GM21381 (cell line): ENCODE results near the gene FAM216A.
"Not testable (repeated sequence)": the region's sequence is repeated elsewhere in the genome, so short reads cannot be mapped to it uniquely, and the experiment has no call there.

Experiments used
- ATAC-seq: cut with Tn5 transposase; IDR thresholded peaks from one replicate; pipeline ENCODE4 v1.9.1; 2021; ENCODE audit warnings: mild to moderate bottlenecking, moderate library complexity; ENCODE audit not compliant: unreplicated experiment

FAM216A gene, protein sequence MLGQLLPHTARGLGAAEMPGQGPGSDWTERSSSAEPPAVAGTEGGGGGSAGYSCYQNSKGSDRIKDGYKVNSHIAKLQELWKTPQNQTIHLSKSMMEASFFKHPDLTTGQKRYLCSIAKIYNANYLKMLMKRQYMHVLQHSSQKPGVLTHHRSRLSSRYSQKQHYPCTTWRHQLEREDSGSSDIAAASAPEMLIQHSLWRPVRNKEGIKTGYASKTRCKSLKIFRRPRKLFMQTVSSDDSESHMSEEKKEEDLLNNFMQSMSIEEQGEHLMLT

DNA sequence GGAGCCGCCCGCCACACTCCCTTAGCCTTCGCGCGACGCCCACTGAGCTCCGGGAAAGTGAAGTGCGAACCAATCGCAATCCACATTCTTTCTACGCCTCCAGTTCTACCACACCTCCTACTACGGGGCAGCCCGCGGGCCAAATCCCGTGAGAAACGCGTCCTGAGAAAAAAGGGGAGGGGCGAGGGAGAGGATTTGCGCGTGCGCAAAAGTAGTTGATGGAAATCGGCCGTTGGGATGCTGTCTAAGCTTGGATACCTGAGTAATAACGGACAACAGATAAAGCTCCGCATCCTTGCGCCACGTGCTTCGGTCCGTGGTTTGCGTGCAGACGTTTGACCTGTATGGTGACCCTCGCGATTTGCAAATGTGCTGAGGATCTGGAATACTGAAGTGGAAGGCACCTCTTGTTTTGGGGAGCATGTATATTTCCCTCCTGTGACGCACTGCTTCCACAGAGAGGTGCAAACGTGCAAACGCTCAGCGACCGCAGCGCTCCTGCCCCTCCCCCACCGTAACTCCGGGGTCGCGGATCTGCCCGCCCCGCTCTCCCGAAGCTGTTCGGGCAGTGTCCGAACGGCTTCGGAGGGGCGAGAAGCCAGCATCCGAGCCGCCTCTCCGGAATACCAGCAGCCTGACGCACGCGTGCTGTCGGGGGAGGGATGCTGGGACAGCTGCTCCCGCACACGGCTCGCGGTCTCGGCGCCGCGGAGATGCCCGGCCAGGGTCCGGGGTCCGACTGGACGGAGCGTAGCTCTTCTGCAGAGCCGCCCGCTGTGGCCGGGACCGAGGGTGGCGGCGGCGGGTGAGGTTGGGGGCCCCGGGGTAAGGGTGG lies at the start of gene FAM216A, which contains the start of gene GPN3:
Gene FAM216A (plus strand): TSS at position 632 of the 835 bp plus-strand sequence. CDS start 31 bp downstream, at position 663.
Gene GPN3 (minus strand): TSS at position 44 of the 835 bp plus-strand sequence. CDS start 54 bp downstream, outside the sequence.
- peak; percentile 77 for ATAC-seq

DNA sequence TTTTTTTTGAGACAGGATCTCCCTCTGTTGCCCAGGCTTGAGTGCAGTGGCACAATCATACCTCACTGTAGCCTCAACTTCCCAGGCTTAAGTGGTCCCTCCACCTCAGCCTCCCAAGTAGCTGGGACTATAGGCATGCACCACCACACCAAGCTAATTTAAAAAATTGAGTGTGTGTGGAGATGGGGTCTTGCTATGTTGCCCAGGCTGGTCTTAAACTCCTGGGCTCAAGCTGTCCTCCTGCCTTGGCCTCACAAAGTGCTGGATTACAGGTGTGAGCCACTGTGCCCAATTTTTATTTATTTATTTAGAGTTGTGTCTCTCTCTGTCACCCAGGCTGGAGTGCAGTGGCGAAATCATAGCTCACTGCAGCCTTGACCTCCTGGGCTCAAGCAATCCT lies 48.0 kb upstream of the FAM216A start:
- not testable (repeated sequence) for ATAC-seq

DNA sequence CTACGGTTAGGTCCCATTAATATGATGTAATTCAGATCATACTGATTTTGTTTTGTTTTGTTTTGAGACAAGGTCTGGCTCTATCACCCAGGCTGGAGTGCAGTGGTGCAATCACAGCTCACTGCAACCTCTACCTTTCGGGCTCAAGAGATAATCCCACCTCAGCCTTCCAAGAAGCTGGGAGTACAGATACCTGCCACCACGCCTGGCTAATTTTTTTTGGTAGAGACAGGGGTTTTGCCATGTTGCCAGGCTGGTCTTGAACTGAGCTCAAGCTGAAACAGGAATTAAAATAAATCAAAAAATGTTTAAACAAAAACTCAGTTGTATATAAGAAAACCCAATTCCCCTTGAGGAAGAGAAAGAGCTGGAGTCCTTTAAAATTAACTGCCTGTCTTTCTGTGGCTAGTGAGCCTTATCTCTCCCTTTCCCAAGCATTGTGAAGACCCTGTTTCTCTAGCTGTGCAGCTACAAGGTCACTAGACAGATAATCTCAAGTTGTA lies 47.4 kb upstream of the FAM216A start:
- no peak for ATAC-seq

DNA sequence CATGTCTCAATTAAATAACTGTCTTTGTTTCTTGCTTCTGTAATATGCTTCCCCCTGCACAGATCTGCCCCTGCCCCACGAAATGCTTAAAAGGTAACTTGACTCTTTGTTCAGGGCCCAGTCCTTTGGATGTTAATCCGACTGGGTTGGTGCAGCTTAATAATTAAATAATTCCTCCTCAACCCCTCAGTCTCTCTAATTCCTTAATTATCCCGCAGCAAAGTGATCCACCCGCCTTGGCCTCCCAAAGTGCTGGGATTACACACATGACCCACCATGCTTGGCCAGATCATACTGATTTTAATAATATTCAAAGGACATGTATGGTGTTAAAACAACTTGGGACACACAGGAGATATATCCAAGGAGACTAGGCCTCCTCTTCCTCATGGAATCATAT lies 46.9 kb upstream of the FAM216A start:
- no peak for ATAC-seq

DNA sequence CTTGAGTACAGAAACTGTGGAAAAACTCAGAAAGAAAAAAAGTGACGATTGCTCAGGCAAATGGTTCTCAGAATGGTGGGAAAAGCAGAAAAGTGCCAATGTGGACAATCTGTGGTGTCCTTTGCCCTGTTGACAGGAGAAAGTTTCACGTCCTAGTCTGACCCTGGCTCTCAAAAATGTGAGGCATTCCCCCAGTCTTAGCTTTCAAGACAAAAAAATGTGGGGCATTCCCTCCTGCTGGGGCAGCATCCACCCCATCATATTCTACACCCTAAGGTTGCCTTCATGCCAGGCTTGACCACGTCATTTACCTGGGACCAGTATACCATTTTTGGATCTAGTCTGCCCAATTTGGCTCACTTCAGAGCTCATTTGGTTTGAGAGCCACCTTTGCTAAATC lies 44.4 kb upstream of the FAM216A start:
- no peak for ATAC-seq

DNA sequence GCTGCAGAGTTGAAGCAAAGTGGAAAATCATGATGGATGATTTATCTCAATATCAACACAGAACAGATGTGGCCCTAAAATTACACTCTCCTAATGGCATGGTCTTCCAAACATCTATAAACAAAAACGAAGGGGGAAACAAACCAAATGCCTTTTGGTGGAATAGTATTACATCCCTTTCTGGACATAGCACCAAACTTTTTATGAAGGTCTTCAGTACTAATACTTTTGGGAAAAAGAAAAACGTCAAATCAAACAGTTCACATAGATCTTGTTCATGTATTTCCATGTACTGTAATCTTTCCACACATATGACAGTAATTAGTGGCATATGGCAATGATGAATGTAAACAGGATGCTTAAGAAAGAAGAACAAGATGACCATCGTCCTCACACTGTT lies 42.2 kb upstream of the FAM216A start:
- ATAC-seq, result no peak

DNA sequence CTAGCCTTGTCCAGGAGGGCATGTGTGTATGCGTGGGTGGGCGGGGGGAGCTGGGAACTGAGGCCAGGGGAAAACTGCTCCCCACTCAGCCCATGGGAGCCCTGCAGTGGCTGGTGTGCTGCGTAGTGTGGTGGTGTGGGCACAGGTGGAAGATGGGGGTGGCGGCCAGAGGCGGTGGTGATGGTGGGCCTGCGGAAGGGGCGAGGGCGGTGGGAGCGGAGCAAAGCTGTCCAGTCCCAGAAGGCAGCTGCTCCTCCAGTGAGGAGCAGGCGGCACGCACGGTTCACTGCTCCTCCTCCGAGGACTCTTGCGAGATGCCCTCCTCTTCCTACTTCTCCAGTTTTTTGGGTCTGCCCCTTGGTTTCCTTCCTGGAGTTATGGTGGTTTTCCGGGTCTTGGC lies 39.0 kb upstream of the FAM216A start:
- ATAC-seq, result not testable (repeated sequence)

DNA sequence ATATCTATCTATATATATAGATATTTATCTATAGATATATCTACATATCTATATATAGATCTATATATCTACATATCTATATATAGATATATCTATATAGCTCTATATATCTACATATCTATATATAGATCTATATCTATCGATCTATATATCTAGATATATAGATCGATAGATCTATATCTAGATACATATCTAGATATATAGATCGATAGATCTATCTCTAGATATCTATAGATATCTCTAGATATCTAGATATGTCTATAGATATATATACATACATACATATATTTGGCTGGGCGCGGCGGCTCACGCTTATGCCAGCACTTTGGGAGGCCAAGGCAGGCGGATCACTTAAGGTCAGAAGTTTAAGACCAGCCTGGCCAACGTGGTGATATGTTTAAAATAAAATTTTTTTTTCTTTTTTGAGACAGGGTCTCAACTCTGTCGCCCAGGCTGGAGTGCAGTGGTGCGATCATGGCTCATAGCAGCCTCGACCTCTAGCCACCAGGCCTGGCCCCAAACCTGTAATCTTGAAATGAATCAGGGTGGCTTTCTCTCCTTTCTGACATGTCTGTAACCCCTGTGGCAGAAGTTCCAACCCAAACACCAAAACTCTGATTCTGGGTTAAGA lies 36.6 kb upstream of the FAM216A start:
- no peak for ATAC-seq

DNA sequence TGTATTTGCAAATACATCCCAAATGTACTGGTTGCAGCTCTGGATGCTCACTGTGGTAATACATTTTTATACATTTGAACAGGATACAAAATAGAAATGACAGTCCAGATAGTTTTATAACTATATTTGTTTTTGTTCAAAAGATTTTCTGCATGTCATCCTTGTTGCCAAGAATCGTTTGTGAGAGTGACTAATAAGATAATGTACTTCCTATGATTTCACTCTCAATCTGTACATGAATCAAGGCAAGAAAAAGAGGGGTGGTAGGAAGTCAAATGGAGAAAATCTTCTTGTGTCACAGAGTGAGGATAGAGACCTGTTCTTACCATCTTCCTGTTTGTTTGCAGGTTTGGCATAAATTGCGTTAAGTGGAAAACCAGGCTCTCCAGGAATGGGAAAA lies 32.4 kb upstream of the FAM216A start:
- no peak for ATAC-seq

DNA sequence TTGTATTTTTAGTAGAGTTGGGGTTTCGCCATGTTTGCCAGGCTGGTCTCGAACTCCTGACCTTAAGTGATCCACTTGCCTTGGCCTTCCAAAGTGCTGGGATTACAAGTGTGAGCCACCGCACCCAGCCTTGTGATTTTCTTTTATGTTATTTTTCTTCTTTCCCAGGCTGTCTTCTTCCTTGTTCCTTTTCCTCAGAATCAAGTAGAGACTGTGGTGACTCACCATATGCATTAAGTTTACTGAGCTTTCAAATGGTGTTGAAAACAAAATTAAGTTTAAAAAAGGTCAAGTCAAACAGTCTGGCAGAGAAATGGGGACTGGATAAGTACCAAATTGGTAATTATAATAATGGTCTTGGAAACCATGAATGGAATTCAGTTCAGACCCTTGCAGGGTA lies 24.2 kb upstream of the FAM216A start:
- no peak for ATAC-seq

DNA sequence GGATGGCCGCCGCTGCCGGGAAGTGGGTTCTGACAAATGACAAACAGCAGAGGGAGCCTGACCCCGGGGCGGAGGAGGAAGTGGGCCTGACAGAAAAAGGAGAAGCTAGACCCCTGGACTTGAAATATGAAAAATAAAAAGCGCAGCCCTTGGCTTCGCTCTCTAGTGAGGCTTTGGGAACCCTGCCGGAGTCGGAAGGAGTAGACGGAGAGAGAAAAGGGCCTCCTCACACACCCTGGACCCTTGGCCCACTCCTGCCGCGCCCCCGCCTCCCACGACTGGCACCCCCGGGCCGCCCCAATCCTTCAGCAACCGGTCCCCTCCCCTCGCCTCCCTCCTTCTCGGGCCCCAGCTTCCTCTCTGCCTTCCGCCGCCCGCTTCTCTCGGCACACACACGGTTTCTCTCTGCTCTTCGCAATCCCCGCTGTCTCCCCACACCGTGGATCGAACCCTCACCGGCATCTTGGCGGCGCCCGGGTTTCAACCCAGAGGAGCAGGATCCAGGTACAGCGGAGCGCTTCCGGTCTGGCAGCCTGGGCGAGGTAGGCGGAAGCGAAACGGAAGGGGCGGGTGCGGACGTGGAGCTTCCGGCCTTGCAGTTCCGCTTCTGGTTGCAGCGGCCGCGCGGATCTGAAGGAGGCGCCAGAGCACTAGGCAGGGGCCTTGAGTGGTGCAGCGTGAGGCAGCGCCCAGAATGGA lies 18.7 kb upstream of the FAM216A start, which contains the start of gene ARPC3:
Gene ARPC3 (minus strand): TSS at position 539 of the 699 bp plus-strand sequence. CDS start 77 bp downstream, at position 462.
- ATAC-seq, result peak; percentile 94

DNA sequence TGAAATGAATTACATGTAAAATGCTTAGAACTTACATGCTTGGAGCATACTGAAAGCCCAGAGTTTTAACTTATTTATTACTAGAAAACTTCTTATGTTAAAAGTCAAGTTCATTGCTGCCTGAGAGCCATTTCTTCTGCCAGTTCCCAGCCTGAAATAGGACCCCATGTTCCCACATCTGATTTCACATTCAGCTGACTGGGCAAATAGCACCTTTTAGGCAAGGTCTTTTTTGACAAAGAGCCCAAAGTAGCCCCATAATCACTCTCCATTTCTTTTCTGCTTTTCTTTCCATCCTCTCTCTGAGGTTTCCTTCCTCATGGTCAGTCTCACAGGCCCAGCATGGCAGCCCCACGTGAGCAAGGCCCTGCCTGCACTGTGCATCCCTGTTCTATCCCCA lies 17.4 kb upstream of the FAM216A start:
- no peak for ATAC-seq

DNA sequence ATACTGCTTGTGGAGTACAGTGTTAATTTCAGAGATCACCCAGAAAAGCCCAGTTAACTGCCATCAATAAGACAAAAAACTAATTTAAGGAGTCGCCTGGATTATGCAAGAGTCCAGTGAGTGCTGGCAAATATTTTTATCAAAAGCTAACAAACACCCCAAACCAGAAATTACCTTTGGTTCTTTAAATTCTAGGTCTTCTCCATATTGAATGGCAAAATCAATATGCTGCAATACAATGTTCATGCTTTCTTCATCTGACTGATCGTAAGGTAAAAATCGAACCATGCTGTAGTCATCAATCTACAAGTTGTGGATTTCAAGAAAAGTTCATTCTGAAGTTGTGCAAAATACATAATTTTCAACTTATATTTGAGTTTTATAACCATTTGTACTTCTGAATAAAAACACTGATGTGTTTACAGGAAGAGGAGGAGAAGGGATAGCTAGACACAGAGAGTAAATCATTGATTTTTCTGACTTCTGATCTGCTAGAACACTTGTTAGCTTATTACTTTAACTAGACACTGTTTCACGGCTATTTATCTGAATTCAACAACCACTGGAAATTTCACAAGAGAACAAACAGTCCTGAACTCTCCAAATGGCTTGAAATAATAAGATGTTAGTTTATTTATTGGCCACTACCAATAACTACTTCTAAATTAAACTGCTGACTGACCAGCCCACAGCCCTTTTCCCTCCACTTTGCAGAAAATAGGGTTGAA lies 14.9 kb upstream of the FAM216A start:
- ATAC-seq, result no peak

DNA sequence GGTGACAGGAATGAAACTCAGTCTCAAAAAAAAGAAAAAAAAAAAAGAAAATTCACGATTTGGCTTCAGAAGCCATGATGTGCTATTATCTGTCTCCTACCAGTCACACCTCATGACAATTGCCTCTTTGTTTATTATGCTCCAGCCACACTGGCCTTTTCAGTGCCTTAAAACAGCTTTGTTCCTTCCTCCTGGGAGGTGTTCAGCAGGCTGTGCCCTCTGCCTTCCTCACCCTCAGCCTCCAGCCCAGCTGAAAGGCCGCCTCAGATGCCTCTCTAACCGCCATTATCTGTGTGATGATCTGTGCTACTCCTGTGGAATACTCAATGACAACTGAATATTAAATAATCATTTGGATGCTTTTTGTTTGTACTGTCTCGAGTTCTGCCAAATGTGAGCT lies 9.9 kb upstream of the FAM216A start:
- no peak for ATAC-seq

DNA sequence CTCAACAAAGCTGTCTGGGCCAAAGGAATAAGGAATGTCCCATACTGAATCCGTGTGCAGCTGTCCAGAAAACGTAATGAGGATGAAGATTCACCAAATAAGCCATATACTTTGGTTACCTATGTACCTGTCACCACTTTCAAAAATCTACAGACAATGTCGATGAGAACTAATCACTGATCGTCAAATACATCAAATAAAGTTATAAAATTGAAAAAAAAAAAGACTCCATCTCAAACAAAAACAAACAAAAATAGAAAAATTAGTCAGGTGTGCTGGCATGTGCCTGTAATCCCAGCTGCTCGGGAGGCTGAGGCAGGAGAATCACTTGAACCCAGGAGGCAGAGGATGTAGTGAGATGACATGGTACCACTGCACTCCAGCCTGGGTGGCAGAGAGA lies 7.5 kb upstream of the FAM216A start:
- ATAC-seq, result not testable (repeated sequence)

DNA sequence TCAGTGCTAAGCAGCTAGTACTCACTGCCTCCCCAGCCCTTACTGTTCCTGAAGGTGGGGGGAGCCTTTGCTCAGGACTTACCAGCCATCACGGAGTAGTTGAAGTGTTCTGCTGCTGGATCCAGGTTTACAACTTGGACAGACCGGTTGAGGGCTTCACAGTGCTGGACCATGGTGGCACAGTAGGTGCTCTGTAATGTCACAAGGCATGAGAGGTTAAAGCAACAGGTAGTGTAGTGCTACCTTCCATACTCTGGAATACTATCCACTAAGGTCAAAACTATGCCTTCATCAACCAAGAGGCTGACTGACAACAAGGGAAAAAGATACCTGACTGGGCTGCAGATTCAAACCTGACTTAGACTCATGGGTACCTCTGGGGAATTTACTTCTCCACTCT lies 3.6 kb upstream of the FAM216A start:
- no peak for ATAC-seq

DNA sequence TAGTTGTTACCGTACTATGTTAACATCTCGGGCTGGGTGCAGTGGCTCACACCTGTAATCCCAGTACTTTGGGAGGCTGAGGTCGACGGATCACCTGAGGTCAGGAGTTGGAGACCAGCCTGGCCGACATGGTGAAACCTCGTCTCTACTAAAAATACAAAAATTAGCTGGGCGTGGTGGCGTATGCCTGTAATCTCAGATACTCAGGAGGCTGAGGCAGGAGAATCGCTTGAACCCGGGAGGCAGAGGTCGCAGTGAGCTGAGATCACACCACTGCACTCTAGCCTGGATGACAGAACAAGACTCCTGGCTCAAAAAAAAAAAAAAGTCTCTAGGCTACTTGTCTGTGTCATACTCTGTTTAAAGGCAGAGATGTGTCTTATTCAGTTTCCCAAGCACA lies 2.9 kb upstream of the FAM216A start:
- not testable (repeated sequence) for ATAC-seq

DNA sequence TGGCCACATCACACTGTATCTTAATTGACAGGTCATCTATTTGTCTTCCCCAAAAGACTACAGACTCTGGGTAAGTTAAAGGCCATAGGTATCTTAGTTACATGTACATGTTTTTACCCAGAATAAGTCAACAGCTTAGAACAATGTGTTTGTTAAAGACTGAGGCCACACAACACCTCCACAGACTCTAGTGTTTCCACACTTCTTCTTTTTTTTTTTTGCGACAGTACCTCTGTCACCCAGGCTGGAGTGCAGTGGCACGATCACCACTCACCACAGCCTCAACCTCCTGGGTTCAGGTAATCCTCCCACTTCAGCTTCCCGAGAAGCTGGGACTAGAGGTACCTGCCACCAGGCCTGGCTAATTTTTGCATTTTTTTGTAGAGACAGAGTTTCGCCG lies 1.9 kb upstream of the FAM216A start:
- no peak for ATAC-seq

DNA sequence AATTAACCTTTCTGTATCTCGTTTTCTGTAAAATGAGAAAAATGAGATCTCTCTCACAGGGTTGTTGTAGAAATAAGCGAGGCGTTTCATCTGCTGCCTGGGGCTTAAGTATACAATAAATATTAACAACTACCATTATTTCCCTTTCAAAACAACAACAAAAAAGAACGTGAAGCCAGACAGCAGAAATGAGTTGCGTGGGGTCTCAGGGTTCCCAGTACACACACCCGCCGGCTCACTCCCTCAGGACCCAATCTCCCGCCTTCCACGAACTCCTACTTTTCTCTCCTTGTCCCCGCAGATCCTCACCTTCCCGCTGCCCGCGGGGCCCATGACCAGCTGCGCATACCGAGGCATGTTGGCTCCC lies 815 bp upstream of the FAM216A start:
- ATAC-seq, result no peak

DNA sequence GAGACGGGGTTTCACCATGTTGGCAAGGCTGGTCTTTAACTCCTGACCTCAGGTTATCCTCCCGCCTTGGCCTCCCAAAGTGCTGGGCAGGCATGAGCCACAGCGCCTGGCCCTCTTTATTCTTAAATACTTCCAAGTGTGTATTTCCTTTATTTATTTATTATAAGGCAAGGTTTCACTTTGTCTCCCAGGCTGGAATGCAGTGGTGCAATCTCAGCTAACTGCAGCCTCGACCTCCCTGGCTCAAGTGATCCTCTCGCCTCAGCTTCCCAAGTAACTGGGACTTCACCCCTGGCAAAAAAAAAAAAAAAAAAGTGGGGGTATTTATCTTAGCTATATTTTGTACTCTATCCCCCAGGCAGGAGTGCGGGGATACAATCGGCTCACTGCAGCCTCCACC lies 6.8 kb downstream of the FAM216A start:
- ATAC-seq, result no peak
